DMS114 treated with DMSO at 0.1 percent for 48 hours (cell line): Measurements from ENCODE around the gene MYRIP.
"Not testable (repeated sequence)": the region's sequence is repeated elsewhere in the genome, so short reads cannot be mapped to it uniquely, and the experiment has no call there.

Experiments used
- DNase-seq: peaks from one replicate; lab custom pipeline; 2025; ENCODE audit not compliant: unreplicated experiment; lab: John Stamatoyannopoulos, UW

Gene MYRIP

DNA sequence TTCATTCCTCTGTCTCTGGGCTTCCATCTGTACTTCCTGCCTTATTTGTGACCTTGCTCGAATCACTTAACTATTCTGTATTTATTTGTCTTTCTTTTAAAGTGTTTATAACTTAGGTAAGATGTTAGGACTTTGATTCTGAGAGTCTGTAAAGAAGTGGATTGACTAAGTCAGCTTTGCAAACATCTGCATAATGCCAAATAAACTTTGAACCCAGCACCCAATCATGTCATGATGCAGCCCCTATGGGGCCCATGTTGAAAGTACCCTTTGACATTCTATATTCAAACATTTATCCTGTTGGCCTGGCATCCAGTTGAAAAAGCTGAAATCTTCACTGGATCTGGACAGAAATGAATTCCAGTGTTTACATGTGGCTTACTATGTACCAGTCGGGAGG is 3.8 kb upstream of the MYRIP start:
- DNase-seq = no peak

- DNase-seq = no peak
Measured at GRCh38 chr3:39806820-39807219, 2.6 kb upstream of the MYRIP start.

GRCh38 chr3:39808467-39809180 is 785 bp upstream of the MYRIP start:
- DNase-seq = no peak

GRCh38 chr3:39809995-39810595 is 686 bp downstream of the MYRIP start:
- DNase-seq = no peak

DNA sequence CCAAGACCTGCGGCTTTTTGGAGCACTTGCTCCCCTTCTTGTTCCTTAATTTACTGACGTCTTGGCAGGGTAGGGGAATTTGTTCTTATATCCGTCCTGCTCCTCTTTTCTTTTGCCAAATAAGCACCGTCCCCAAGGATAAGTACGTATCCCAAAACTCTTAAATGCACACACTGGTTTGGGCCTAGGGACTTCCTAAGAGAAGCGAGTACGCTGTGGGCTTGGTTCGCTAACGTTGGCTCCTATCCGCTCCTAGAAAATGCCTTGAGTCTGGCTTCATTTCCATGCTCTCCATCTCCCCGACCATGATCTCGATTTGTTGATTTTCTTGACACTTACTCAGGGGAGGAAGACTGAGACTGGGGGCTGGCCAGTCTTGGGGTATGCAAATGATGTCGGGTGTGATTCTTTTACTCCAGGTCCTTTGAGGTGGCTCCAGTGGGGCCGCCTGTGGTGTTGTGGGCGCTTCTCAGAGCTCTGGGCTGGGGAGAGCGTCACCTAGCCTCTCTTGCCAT is 1.3 kb downstream of the MYRIP start:
- DNase-seq = no peak

GRCh38 chr3:39811561-39811960 is 2.2 kb downstream of the MYRIP start:
- no peak for DNase-seq

DNA sequence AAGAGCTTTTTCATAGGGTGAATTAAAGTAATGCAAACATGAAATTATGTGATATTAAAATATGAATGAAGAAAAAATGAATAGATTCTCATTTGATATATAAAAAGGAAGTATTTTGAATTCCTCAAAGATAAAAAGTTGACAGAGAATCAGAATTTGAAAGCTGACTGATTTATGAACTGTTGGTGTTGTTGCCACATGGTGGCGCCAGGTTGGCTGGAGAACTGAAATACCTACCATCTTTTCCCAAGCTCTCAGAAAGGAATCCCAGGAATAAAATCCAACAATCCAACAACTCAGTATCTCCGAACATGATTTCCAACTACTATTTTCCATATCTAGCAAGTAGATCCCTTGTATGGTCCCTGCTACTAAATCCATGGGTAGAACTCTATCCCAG is 3.1 kb downstream of the MYRIP start:
- no peak for DNase-seq

GRCh38 chr3:39814007-39814406 is 4.6 kb downstream of the MYRIP start:
- DNase-seq = no peak

DNA sequence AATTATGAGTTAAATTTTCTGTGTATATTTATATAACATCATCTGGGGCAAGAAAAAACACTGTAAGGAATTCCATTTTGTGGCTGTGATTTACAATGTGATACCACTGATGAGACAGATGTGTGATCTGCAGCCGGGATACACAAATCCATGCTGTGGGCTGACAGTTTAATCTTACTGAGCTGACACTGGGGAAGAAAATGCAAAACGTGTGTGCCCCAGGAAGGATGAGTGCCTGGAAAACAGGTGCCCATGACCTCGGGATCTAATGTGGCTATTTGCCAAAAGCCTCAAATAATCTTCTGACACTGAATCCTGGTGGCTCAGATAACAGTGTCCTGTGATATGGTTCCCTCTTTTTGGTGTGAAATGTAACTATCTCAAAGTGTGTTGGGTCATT is 10.5 kb downstream of the MYRIP start:
- DNase-seq = no peak

DNA sequence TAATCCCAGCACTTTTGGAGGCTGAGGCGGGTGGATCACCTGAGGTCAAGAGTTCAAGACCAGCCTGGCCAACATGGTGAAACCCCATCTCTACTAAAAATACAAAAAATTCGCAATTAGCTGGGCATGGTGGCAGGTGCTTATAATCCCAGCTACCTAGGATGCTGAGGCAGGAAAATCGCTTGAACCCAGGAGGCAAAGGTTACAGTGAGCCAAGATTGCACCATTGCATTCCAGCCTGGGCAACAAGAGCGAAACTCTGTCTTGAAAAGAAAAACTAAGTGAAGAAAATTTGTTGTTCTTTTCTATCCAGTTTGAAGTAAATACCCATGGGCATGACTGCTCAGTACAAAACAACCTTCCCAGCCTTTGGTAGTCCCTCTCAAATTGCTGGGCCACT is 24.4 kb downstream of the MYRIP start:
- not testable (repeated sequence) for DNase-seq

GRCh38 chr3:39839484-39839883 is 30.1 kb downstream of the MYRIP start:
- no peak for DNase-seq

GRCh38 chr3:39843440-39843839 is 34.0 kb downstream of the MYRIP start:
- DNase-seq = no peak

GRCh38 chr3:39848365-39848764 is 39.0 kb downstream of the MYRIP start:
- no peak for DNase-seq

GRCh38 chr3:39849992-39850715 is 40.7 kb downstream of the MYRIP start:
- DNase-seq = no peak

DNA sequence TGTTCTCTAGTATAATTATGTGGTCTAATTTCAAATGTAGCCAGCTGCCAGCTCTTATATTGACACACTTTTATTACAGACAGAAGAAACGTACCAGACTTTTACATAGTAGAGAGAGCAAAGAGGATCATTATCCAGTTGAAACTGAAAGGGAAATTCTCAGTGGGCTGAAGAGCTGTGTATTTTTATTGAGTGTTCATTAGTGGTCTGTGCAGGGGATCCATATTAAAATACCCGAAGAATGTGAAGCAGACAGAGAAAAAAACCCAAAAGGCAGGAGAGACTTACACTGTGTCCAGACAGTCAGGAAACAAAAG is 41.3 kb downstream of the MYRIP start:
- no peak for DNase-seq

DNA sequence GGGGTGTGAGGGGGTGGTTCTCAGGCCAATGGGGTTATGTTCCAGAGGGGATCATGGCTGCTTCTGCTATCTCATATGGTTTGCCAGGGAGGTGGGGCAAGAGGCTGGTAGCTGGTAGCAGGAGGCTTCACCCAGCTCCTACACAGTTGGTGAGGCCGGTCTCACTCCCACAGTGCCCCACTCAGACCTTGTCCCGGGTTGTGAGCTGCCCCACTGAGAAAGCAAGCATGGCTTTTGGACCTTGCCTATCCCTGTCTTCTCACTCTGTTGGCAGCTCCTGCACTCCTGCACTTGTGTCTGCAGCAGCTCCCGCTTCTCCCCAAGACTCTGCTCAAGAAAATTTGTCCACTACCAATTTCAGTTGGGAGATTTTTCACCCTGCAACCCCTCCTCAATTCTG is 46.1 kb downstream of the MYRIP start:
- no peak for DNase-seq

DNA sequence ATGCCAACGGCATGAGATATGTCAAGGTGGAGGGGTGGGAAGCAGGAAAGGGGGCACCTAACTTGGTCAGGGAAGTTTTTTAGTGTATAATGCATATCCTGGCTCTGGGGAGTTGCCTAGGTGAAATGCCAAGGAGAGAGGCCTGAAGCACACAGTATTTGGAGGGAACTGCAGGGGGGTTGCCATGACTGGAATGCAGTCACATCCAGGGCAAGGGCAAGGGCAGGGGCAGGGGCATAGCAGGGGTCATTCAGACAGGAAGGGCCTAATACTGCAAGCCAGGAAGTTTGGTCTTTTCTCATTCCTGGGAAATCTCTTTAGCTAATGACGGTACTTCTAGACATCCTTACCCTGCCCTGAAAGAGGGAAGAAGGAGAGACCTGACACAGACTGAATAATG is 60.5 kb downstream of the MYRIP start:
- DNase-seq = no peak

DNA sequence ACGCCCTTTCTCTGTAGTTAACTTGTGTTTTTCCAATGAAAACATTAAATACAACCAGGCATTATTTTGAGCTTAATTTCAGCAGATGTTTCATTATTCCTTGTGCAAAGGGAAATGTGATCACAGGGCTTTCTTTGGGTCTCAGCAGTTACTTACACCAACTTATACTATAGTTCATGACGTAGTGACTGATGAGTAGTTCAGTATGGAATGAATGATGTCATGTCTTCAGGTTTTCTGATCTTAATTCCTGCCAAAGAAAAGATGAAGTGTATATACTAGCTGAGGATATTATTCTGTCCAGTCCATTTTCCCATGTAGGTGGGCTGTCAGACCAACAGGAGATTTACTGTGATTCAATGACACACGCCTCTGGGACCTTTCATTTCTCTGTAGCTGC is 61.3 kb downstream of the MYRIP start:
- no peak for DNase-seq

GRCh38 chr3:39879581-39879980 is 70.2 kb downstream of the MYRIP start:
- no peak for DNase-seq

GRCh38 chr3:39882111-39882510 is 72.7 kb downstream of the MYRIP start:
- no peak for DNase-seq

- DNase-seq = no peak
Measured at GRCh38 chr3:39892068-39892467, 82.7 kb downstream of the MYRIP start.

DNA sequence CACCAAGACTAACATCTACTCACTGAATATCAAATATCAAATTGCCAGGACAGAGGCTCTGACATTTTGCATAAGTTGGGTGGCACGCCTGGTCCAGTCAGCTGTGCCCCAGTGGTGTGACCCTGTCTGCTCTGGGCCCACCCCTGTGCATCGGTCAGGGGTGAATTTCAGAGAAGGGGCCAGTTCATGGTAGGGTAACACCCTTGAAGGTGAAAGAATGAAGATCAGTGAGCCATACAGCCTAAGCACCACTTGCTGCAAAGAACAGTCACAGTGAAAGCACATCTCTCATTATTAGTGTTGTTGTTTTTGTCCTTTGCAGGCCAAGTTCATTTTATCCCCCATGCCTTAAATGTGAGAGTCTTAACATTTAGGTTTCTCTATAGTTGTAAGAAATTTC is 86.8 kb downstream of the MYRIP start:
- DNase-seq = no peak
